ENCODE results near the gene OSBPL3. TPM values are rescaled to one million over a fixed set of nuclear protein-coding genes. Genes with fewer than 3 reads are reported as not detected.

Gene OSBPL3
- total and polyA plus RNA-seq, 2 donors (not counting 1 experiment from before 2014, with no cell fraction given) = 13.5 to 67.6 TPM

GRCh38 chr7:24902276-24902675 is 77.7 kb downstream of the OSBPL3 start:
- Histone ChIP-seq H3K4me3 (ENCODE audit: control extremely low read depth in 1 of 5, extremely low read depth in 1 of 5, insufficient read depth in 1 of 5, low read depth in 2 of 5, low read length in 4 of 5) (no peak overlapping the region), H3K36me3 (replicated peaks in 1 of 2; ENCODE audit: control extremely low read depth in 1 of 2, control insufficient read depth in 1 of 2, extremely low read depth in 1 of 2, insufficient read depth in 2 of 2, low read length in 1 of 2) (no peaks in the 10 kb centered on the region), H3K4me2 (replicated peaks; ENCODE audit: low read depth, low read length, poor library complexity, severe bottlenecking) (no peak overlapping the region), H4K20me1 (ENCODE audit: control insufficient read depth, insufficient read depth, low read length, poor library complexity, severe bottlenecking) (no peaks in the 10 kb centered on the region), H2AFZ (ENCODE audit: insufficient read depth, low read depth, low read length, poor library complexity, severe bottlenecking) (no peak overlapping the region), H3K4me1 (ENCODE audit: control insufficient read depth in 2 of 2, insufficient read depth in 2 of 2, low read length in 2 of 2) (peaks cover 20 to 22% of the 10 kb centered on the region in 2 donors), H3K79me2 (ENCODE audit: control insufficient read depth, insufficient read depth, low read length) (peaks cover 28% of the 10 kb centered on the region), H3K9ac (ENCODE audit: low read length) (no peak overlapping the region), H3K27me3 (replicated peaks in 1 of 4; ENCODE audit: control extremely low read depth in 1 of 4, control insufficient read depth in 3 of 4, insufficient read depth in 4 of 4, low read length in 3 of 4) (no peaks in the 10 kb centered on the region), H3K9me3 (ENCODE audit: control extremely low read depth in 1 of 3, control insufficient read depth in 2 of 3, insufficient read depth in 1 of 3, low read length in 2 of 3) (no peaks in the 10 kb centered on the region), H3K27ac (ENCODE audit: low read length in 2 of 2) (no peak overlapping the region)
- no peak for ATAC-seq (ENCODE audit: low read depth)
- POLR2A ChIA-PET = no interaction called here
- DNase-seq = no peak
- WGBS (ENCODE audit: insufficient coverage) = 40% methylated on average over 1 of the region's 2 CpGs
- Mint-ChIP-seq H3K27me3 (no peaks in the 10 kb centered on the region), H3K4me3 (no peak overlapping the region), H3K27ac (no peak overlapping the region), H3K9me3 (ENCODE audit: insufficient read depth) (no peaks in the 10 kb centered on the region), H3K4me1 (peaks cover 37% of the 10 kb centered on the region)
- CTCF ChIA-PET = interaction anchor here (2.3 kb wide), 1 partner anchor 89 kb away, joined by 8 read pairs; no protein-coding TSS in a partner anchor
- intact Hi-C loops (cut with micrococcal nuclease) = no loop called here
- TF ChIP-seq CTCF (IDR thresholded peaks at IDR 0.05) (no peak), EZH2 (IDR thresholded peaks at IDR 0.05; ENCODE audit: borderline replicate concordance, insufficient read depth, low read depth, low read length, poor library complexity, severe bottlenecking) (no peak)

- Mint-ChIP-seq H3K9me3 (ENCODE audit: insufficient read depth) (no peaks in the 10 kb centered on the region), H3K27ac (no peak overlapping the region), H3K4me3 (peak overlapping the region; percentile 6), H3K4me1 (peaks cover 56% of the 10 kb centered on the region), H3K27me3 (no peaks in the 10 kb centered on the region)
- TF ChIP-seq CTCF (IDR thresholded peaks at IDR 0.05) (no peak), EZH2 (IDR thresholded peaks at IDR 0.05; ENCODE audit: borderline replicate concordance, insufficient read depth, low read depth, low read length, poor library complexity, severe bottlenecking) (no peak)
- Histone ChIP-seq H3K27ac (ENCODE audit: low read length in 2 of 2) (no peak overlapping the region), H3K4me2 (replicated peaks; ENCODE audit: low read depth, low read length, poor library complexity, severe bottlenecking) (peak overlapping the region; percentile 1), H3K9me3 (ENCODE audit: control extremely low read depth in 1 of 3, control insufficient read depth in 2 of 3, insufficient read depth in 1 of 3, low read length in 2 of 3) (no peaks in the 10 kb centered on the region), H3K4me3 (ENCODE audit: control extremely low read depth in 1 of 5, extremely low read depth in 1 of 5, insufficient read depth in 1 of 5, low read depth in 2 of 5, low read length in 4 of 5) (no peak overlapping the region), H3K9ac (ENCODE audit: low read length) (no peak overlapping the region), H4K20me1 (ENCODE audit: control insufficient read depth, insufficient read depth, low read length, poor library complexity, severe bottlenecking) (no peaks in the 10 kb centered on the region), H3K79me2 (ENCODE audit: control insufficient read depth, insufficient read depth, low read length) (peaks cover 35% of the 10 kb centered on the region), H3K27me3 (replicated peaks in 1 of 4; ENCODE audit: control extremely low read depth in 1 of 4, control insufficient read depth in 3 of 4, insufficient read depth in 4 of 4, low read length in 3 of 4) (no peaks in the 10 kb centered on the region), H2AFZ (ENCODE audit: insufficient read depth, low read depth, low read length, poor library complexity, severe bottlenecking) (no peak overlapping the region), H3K4me1 (ENCODE audit: control insufficient read depth in 2 of 2, insufficient read depth in 2 of 2, low read length in 2 of 2) (peaks cover 33 to 36% of the 10 kb centered on the region in 2 donors), H3K36me3 (replicated peaks in 1 of 2; ENCODE audit: control extremely low read depth in 1 of 2, control insufficient read depth in 1 of 2, extremely low read depth in 1 of 2, insufficient read depth in 2 of 2, low read length in 1 of 2) (no peaks in the 10 kb centered on the region)
- WGBS (ENCODE audit: insufficient coverage) = no CpG with 5 or more reads among the region's 4 CpGs
- ChIA-PET POLR2A (no interaction called here), CTCF (interaction anchor here (1.6 to 2.3 kb wide), 2 partner anchors 10 to 87 kb away, joined by 6 to 8 read pairs; no protein-coding TSS in a partner anchor)
- peak; percentile 38 for DNase-seq
- ATAC-seq (ENCODE audit: low read depth) = no peak
- intact Hi-C loops (cut with micrococcal nuclease) = loop anchor here (5.0 kb wide), 2 partner anchors 62 to 77 kb away; no protein-coding TSS in a partner anchor
Measured at GRCh38 chr7:24899905-24900304, 80.1 kb downstream of the OSBPL3 start.

All from B cell (primary cell).